CD4-positive, alpha-beta memory T cell (primary cell): ENCODE data around the gene BLVRA. TPM values are rescaled to one million over a fixed set of nuclear protein-coding genes. Genes with fewer than 3 reads are reported as not detected.

ENCODE experiments used
- CTCF ChIA-PET: fragments of 350-600 bp; sonication (Branson Sonifier 250); formaldehyde crosslinking; loops from one replicate; lab custom pipeline; 2021; ENCODE audit warnings: inconsistent platforms; ENCODE audit not compliant: partially characterized antibody; lab: Charles Lee
- POLR2A ChIA-PET: fragments of 350-600 bp; sonication (Branson Sonifier 250); formaldehyde crosslinking; loops from one replicate; lab custom pipeline; 2021; ENCODE audit not compliant: partially characterized antibody; lab: Charles Lee
- DNase-seq, 5 donors: peaks; one replicate each; pipeline versions ENCODE4 v3.0.0 to v3.0.0-alpha.2; 2020 to 2022; ENCODE audit warnings: mixed read lengths in 1 of 5
- H3K27ac ChIP-seq: one replicate; pipeline ENCODE4 v1.7.0; 2013; ENCODE audit warnings: low read depth, low read length
- H3K27me3 ChIP-seq: 2 replicates; pipeline ENCODE4 v1.7.0; 2013; ENCODE audit warnings: mild to moderate bottlenecking, low read length, moderate library complexity; ENCODE audit not compliant: insufficient read depth
- H3K36me3 ChIP-seq: 2 replicates; pipeline ENCODE4 v1.7.0; 2013; ENCODE audit warnings: mild to moderate bottlenecking, low read length, moderate library complexity; ENCODE audit not compliant: insufficient read depth
- H3K4me1 ChIP-seq: 2 replicates; pipeline ENCODE4 v1.7.0; 2013; ENCODE audit warnings: mild to moderate bottlenecking, low read length, moderate library complexity; ENCODE audit not compliant: insufficient read depth
- H3K4me3 ChIP-seq, 2 donors: one replicate each; pipeline ENCODE4 v1.7.0; 2013; ENCODE audit warnings: low read length in 2 of 2, mild to moderate bottlenecking in 1 of 2
- H3K9me3 ChIP-seq, 2 donors: one replicate each; pipeline ENCODE4 v1.7.0; 2013; ENCODE audit warnings: low read length in 2 of 2, control low read depth in 1 of 2; ENCODE audit not compliant: control insufficient read depth in 1 of 2
- H3K27ac Mint-ChIP-seq, 7 donors: one replicate each; pipeline ENCODE4 v1.8.0; 2020 to 2021; ENCODE audit warnings: mixed read lengths in 7 of 7, mild to moderate bottlenecking in 6 of 7, inconsistent platforms in 3 of 7, moderate library complexity in 3 of 7
- H3K27me3 Mint-ChIP-seq, 2 donors: one replicate each; pipeline ENCODE4 v1.8.0; 2020 to 2021; ENCODE audit warnings: mixed read lengths in 2 of 2
- H3K36me3 Mint-ChIP-seq, 2 donors: one replicate each; pipeline ENCODE4 v1.8.0; 2020 to 2021; ENCODE audit warnings: mixed read lengths in 2 of 2, inconsistent platforms in 1 of 2, mild to moderate bottlenecking in 1 of 2
- H3K4me1 Mint-ChIP-seq, 4 donors: one replicate each; pipeline ENCODE4 v1.8.0; 2020 to 2021; ENCODE audit warnings: mixed read lengths in 4 of 4, mild to moderate bottlenecking in 1 of 4
- H3K4me3 Mint-ChIP-seq, 8 donors: one replicate each; pipeline ENCODE4 v1.8.0; 2020 to 2021; ENCODE audit warnings: mixed read lengths in 8 of 8, mild to moderate bottlenecking in 7 of 8, moderate library complexity in 6 of 8, inconsistent platforms in 3 of 8
- H3K9me3 Mint-ChIP-seq, 8 donors: one replicate each; pipeline ENCODE4 v1.8.0; 2020 to 2021; ENCODE audit warnings: mixed read lengths in 8 of 8, mild to moderate bottlenecking in 5 of 8, inconsistent platforms in 3 of 8, moderate library complexity in 1 of 8
- intact Hi-C: fragments of 100-400 bp; cut with micrococcal nuclease; formaldehyde crosslinking; loops from one replicate; pipeline ENCODE4 v1.15.1; 2023
- polyA plus RNA-seq, 2 donors: library from polyadenylated mRNA; unstranded; fragments of 300-500 nt; fragmentation: Illumina TruSeq; gene quantifications; one replicate each; pipeline ENCODE4 v1.2.3, GENCODE V29; 2021
- total RNA-seq, 2 experiments: library from RNA; stranded (reverse); gene quantifications; one replicate each; pipeline ENCODE4 v1.2.3, GENCODE V29; 2021

Gene BLVRA
- total and polyA plus RNA-seq, 4 experiments from 2014 or later, result 18.1 to 105 (median 45.7) TPM

GRCh38 chr7:43754596-43754995 is 3.9 kb upstream of the BLVRA start:
- intact Hi-C loops, result no loop called here
- no peaks in the 10 kb centered on the region for H3K9me3 ChIP-seq
- Mint-ChIP-seq H3K36me3 (peaks cover 0 to 3% of the 10 kb centered on the region in 2 donors), H3K9me3 (no peaks in the 10 kb centered on the region), H3K4me1 (peaks cover 10 to 21% (median 13%) of the 10 kb centered on the region in 4 donors), H3K27me3 (no peaks in the 10 kb centered on the region), H3K4me3 (no peak overlapping the region), H3K27ac (no peak overlapping the region)
- ChIA-PET POLR2A (interaction anchor here (0.7 kb wide), 1 partner anchor 26 kb away, joined by 3 read pairs; the partner anchor contains the start of gene COA1), CTCF (interaction anchor here (1.8 kb wide), 1 partner anchor 172 kb away, joined by 5 read pairs; the partner anchor contains the start of gene STK17A)
- no peak overlapping the region for H3K27ac ChIP-seq
- peaks cover 14% of the 10 kb centered on the region for H3K4me1 ChIP-seq
- H3K4me3 ChIP-seq, result no peak overlapping the region
- no peak for DNase-seq
- H3K36me3 ChIP-seq, result no peaks in the 10 kb centered on the region
- no peaks in the 10 kb centered on the region for H3K27me3 ChIP-seq

GRCh38 chr7:43756368-43757072 is 2.0 kb upstream of the BLVRA start:
- Histone ChIP-seq H3K36me3 (no peaks in the 10 kb centered on the region), H3K9me3 (no peaks in the 10 kb centered on the region), H3K27me3 (no peaks in the 10 kb centered on the region), H3K27ac (no peak overlapping the region), H3K4me1 (peaks cover 27% of the 10 kb centered on the region), H3K4me3 (no peak overlapping the region)
- Mint-ChIP-seq H3K27me3 (no peaks in the 10 kb centered on the region), H3K36me3 (peaks cover 3% of the 10 kb centered on the region in 2 donors), H3K4me1 (peaks cover 17 to 28% (median 22%) of the 10 kb centered on the region in 4 donors), H3K9me3 (no peaks in the 10 kb centered on the region), H3K4me3 (peak overlapping the region in 7 of 8 donors; percentile 67 to 82 (median 77)), H3K27ac (peak overlapping the region in 4 of 7 donors; percentile 18 to 87 (median 79))
- intact Hi-C loops, result no loop called here
- CTCF ChIA-PET, result interaction anchor here (0.6 to 1.9 kb wide), 6 partner anchors 18 to 174 kb away, joined by 3 to 11 read pairs (median 5); partner anchors contain the start of gene STK17A
- no peak for DNase-seq
- POLR2A ChIA-PET, result no interaction called here

GRCh38 chr7:43757073-43757720 is 1.3 kb upstream of the BLVRA start:
- ChIA-PET CTCF (interaction anchor here (0.8 to 3.6 kb wide), 4 partner anchors 25 to 175 kb away, joined by 5 to 11 read pairs (median 8); partner anchors contain the start of gene STK17A), POLR2A (interaction anchor here (0.9 to 1.4 kb wide), 2 partner anchors 11 to 14 kb away, joined by 3 to 7 read pairs; no protein-coding TSS in a partner anchor)
- no peak overlapping the region for H3K27ac ChIP-seq
- Mint-ChIP-seq H3K4me1 (peaks cover 20 to 35% (median 28%) of the 10 kb centered on the region in 4 donors), H3K4me3 (peak overlapping the region; percentile 67 to 82 (median 78)), H3K36me3 (peaks cover 3% of the 10 kb centered on the region in 2 donors), H3K27ac (peak overlapping the region; percentile 43 to 87 (median 78)), H3K27me3 (no peaks in the 10 kb centered on the region), H3K9me3 (no peaks in the 10 kb centered on the region)
- H3K9me3 ChIP-seq, result no peaks in the 10 kb centered on the region
- H3K36me3 ChIP-seq, result no peaks in the 10 kb centered on the region
- no peak overlapping the region for H3K4me3 ChIP-seq
- DNase-seq, result no peak
- intact Hi-C loops, result no loop called here
- no peaks in the 10 kb centered on the region for H3K27me3 ChIP-seq
- peaks cover 31% of the 10 kb centered on the region for H3K4me1 ChIP-seq

GRCh38 chr7:43758822-43759683 is 573 bp downstream of the BLVRA start:
- peak overlapping the region; percentile 86 to 95 (median 91) for H3K4me3 Mint-ChIP-seq
- H3K4me1 Mint-ChIP-seq, result peaks cover 22 to 50% (median 41%) of the 10 kb centered on the region in 4 donors
- H3K27ac Mint-ChIP-seq, result peak overlapping the region; percentile 73 to 95 (median 89)
- CTCF ChIA-PET, result interaction anchor here (0.6 to 3.6 kb wide), 5 partner anchors 29 to 177 kb away, joined by 3 to 10 read pairs (median 6); partner anchors contain the start of genes COA1 and STK17A
- Histone ChIP-seq H3K4me3 (peak overlapping the region; percentile 57 to 79), H3K27me3 (no peaks in the 10 kb centered on the region), H3K9me3 (no peaks in the 10 kb centered on the region), H3K4me1 (peaks cover 44% of the 10 kb centered on the region), H3K36me3 (no peaks in the 10 kb centered on the region), H3K27ac (peak overlapping the region; percentile 77)
- no peaks in the 10 kb centered on the region for H3K27me3 Mint-ChIP-seq
- H3K36me3 Mint-ChIP-seq, result peaks cover 3% of the 10 kb centered on the region in 2 donors
- POLR2A ChIA-PET, result interaction anchor here (0.6 to 3.0 kb wide), 12 partner anchors 10 to 731 kb away, joined by 3 to 22 read pairs (median 4); partner anchors contain the start of genes COA1, NUDCD3 and STK17A
- DNase-seq, result peak; percentile 57 to 69 (median 61)
- no peaks in the 10 kb centered on the region for H3K9me3 Mint-ChIP-seq
- intact Hi-C loops, result loop anchor here (1.0 kb wide), 1 partner anchor 30 kb away; the partner anchor contains the start of gene COA1

- ChIA-PET POLR2A (interaction anchor here (3.0 kb wide), 1 partner anchor 31 kb away, joined by 22 read pairs; the partner anchor contains the start of gene COA1), CTCF (interaction anchor here (0.7 to 3.6 kb wide), 5 partner anchors 21 to 78 kb away, joined by 3 to 10 read pairs (median 4); no protein-coding TSS in a partner anchor)
- Histone ChIP-seq H3K27ac (no peak overlapping the region), H3K4me1 (peaks cover 52% of the 10 kb centered on the region), H3K27me3 (no peaks in the 10 kb centered on the region), H3K36me3 (no peaks in the 10 kb centered on the region), H3K9me3 (no peaks in the 10 kb centered on the region), H3K4me3 (no peak overlapping the region)
- H3K36me3 Mint-ChIP-seq, result peaks cover 3% of the 10 kb centered on the region in 2 donors
- H3K4me3 Mint-ChIP-seq, result peak overlapping the region in 3 of 8 donors; percentile 37 to 73 (median 38)
- H3K9me3 Mint-ChIP-seq, result no peaks in the 10 kb centered on the region
- H3K27ac Mint-ChIP-seq, result peak overlapping the region in 1 of 7 donors; percentile 51
- intact Hi-C loops, result no loop called here
- no peak for DNase-seq
- H3K4me1 Mint-ChIP-seq, result peaks cover 27 to 60% (median 49%) of the 10 kb centered on the region in 4 donors
- H3K27me3 Mint-ChIP-seq, result no peaks in the 10 kb centered on the region
These were observed 2.4 kb downstream of the BLVRA start for GRCh38 chr7:43760861-43761260.

- no peak overlapping the region for H3K27ac ChIP-seq
- Mint-ChIP-seq H3K27me3 (no peaks in the 10 kb centered on the region), H3K4me3 (no peak overlapping the region), H3K36me3 (peaks cover 3% of the 10 kb centered on the region in 2 donors), H3K9me3 (no peaks in the 10 kb centered on the region), H3K4me1 (peaks cover 27 to 60% (median 49%) of the 10 kb centered on the region in 4 donors), H3K27ac (no peak overlapping the region)
- CTCF ChIA-PET, result interaction anchor here (1.0 to 1.1 kb wide), 2 partner anchors 57 to 61 kb away, joined by 3 to 4 read pairs; no protein-coding TSS in a partner anchor
- H3K4me3 ChIP-seq, result no peak overlapping the region
- H3K9me3 ChIP-seq, result no peaks in the 10 kb centered on the region
- H3K4me1 ChIP-seq, result peaks cover 52% of the 10 kb centered on the region
- DNase-seq, result no peak
- intact Hi-C loops, result no loop called here
- no peaks in the 10 kb centered on the region for H3K36me3 ChIP-seq
- POLR2A ChIA-PET, result no interaction called here
- H3K27me3 ChIP-seq, result no peaks in the 10 kb centered on the region
These were observed 2.9 kb downstream of the BLVRA start for GRCh38 chr7:43761382-43761781.
